ENCODE measurements around the gene CPNE6.

- TF ChIP-seq POLR2A (IDR thresholded peaks at IDR 0.05; ENCODE audit: low read depth, low read length) (no peak), SPI1 (IDR thresholded peaks at IDR 0.05; ENCODE audit: low read depth, low read length) (no peak), POLR2AphosphoS5 (IDR thresholded peaks at IDR 0.05; ENCODE audit: low read depth, low read length) (no peak), TAF1 (IDR thresholded peaks at IDR 0.05; ENCODE audit: low read depth, low read length) (no peak)
Measured at GRCh38 chr14:24067133-24068082, 4.0 kb upstream of the CPNE6 start.
